Stimulated activated CD8-positive, alpha-beta memory T cell treated with anti-CD3 and anti-CD28 coated beads, Interleukin-7, amount 100 ng/mL, for 24 hours (primary cell): ENCODE measurements around the gene CCR5.

Source experiments
- DNase-seq: peaks from one replicate; pipeline ENCODE4 v3.0.0-alpha.2; 2020; ENCODE audit warnings: low read depth

The CCR5 gene

DNA sequence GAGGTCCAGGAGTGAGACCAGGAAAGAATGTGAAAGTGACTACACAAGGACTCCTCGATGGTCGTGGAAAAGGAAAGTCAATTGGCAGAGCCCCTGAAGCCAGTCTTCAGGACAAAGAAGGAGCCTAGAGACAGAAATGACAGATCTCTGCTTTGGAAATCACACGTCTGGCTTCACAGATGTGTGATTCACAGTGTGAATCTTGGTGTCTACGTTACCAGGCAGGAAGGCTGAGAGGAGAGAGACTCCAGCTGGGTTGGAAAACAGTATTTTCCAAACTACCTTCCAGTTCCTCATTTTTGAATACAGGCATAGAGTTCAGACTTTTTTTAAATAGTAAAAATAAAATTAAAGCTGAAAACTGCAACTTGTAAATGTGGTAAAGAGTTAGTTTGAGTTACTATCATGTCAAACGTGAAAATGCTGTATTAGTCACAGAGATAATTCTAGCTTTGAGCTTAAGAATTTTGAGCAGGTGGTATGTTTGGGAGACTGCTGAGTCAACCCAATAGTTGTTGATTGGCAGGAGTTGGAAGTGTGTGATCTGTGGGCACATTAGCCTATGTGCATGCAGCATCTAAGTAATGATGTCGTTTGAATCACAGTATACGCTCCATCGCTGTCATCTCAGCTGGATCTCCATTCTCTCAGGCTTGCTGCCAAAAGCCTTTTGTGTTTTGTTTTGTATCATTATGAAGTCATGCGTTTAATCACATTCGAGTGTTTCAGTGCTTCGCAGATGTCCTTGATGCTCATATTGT lies 10.8 kb upstream of the CCR5 start:
- no peak for DNase-seq

DNA sequence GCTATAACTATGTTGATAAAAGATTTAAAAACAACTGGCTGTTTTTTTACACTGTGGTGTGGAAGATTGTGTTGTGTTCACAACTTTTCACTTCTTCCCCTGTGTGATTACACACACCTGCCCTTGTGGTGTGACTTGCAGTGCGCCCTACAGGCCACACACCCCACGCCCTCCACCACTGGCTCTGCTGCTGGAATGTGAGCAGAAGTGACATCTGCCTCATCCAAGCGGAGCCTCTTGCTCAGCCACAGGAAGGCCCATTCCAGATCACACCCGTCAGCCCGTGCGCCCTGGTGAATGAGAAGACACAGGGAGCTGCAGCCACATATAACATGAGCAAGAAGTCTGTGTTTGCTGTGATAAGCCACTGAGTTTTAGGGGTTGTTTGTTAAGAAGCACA lies 9.8 kb upstream of the CCR5 start:
- no peak for DNase-seq

GRCh38 chr3:46361408-46362283 lies 9.1 kb upstream of the CCR5 start:
- no peak for DNase-seq

GRCh38 chr3:46365041-46365440 lies 5.7 kb upstream of the CCR5 start:
- DNase-seq: no peak

- DNase-seq: no peak
These were observed 4.8 kb upstream of the CCR5 start for GRCh38 chr3:46365737-46366524.

- no peak for DNase-seq
These were observed 2.9 kb upstream of the CCR5 start for GRCh38 chr3:46367811-46368210.

DNA sequence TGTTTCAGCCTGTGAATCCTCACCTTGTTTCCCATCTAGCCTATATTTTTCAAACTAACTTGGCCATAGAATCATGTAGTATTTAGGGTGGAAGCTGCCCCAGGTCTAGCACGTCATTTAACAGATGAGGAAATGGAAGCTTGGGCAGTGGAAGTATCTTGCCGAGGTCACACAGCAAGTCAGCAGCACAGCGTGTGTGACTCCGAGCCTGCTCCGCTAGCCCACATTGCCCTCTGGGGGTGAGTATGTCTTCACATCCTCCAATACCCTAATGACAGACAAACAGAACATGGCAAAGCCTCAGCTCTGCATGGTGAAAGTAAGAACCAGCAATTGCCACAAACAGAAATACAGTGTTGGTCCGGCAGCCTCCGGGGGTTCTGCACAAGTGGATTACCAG lies 2.2 kb upstream of the CCR5 start:
- no peak for DNase-seq

DNA sequence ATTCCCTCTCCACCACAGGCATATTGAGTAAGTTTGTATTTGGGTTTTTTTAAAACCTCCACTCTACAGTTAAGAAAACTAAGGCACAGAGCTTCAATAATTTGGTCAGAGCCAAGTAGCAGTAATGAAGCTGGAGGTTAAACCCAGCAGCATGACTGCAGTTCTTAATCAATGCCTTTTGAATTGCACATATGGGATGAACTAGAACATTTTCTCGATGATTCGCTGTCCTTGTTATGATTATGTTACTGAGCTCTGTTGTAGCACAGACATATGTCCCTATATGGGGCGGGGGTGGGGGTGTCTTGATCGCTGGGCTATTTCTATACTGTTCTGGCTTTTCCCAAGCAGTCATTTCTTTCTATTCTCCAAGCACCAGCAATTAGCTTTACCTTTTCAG lies 1.6 kb upstream of the CCR5 start:
- DNase-seq: no peak

DNA sequence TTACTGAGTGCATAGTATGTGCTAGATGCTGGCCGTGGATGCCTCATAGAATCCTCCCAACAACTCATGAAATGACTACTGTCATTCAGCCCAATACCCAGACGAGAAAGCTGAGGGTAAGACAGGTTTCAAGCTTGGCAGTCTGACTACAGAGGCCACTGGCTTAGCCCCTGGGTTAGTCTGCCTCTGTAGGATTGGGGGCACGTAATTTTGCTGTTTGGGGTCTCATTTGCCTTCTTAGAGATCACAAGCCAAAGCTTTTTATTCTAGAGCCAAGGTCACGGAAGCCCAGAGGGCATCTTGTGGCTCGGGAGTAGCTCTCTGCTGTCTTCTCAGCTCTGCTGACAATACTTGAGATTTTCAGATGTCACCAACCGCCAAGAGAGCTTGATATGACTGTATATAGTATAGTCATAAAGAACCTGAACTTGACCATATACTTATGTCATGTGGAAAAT lies 1.0 kb upstream of the CCR5 start:
- DNase-seq: no peak

DNA sequence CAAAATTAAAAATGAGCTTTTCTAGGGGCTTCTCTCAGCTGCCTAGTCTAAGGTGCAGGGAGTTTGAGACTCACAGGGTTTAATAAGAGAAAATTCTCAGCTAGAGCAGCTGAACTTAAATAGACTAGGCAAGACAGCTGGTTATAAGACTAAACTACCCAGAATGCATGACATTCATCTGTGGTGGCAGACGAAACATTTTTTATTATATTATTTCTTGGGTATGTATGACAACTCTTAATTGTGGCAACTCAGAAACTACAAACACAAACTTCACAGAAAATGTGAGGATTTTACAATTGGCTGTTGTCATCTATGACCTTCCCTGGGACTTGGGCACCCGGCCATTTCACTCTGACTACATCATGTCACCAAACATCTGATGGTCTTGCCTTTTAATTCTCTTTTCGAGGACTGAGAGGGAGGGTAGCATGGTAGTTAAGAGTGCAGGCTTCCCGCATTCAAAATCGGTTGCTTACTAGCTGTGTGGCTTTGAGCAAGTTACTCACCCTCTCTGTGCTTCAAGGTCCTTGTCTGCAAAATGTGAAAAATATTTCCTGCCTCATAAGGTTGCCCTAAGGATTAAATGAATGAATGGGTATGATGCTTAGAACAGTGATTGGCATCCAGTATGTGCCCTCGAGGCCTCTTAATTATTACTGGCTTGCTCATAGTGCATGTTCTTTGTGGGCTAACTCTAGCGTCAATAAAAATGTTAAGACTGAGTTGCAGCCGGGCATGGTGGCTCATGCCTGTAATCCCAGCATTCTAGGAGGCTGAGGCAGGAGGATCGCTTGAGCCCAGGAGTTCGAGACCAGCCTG lies 984 bp downstream of the CCR5 start:
- no peak for DNase-seq

DNA sequence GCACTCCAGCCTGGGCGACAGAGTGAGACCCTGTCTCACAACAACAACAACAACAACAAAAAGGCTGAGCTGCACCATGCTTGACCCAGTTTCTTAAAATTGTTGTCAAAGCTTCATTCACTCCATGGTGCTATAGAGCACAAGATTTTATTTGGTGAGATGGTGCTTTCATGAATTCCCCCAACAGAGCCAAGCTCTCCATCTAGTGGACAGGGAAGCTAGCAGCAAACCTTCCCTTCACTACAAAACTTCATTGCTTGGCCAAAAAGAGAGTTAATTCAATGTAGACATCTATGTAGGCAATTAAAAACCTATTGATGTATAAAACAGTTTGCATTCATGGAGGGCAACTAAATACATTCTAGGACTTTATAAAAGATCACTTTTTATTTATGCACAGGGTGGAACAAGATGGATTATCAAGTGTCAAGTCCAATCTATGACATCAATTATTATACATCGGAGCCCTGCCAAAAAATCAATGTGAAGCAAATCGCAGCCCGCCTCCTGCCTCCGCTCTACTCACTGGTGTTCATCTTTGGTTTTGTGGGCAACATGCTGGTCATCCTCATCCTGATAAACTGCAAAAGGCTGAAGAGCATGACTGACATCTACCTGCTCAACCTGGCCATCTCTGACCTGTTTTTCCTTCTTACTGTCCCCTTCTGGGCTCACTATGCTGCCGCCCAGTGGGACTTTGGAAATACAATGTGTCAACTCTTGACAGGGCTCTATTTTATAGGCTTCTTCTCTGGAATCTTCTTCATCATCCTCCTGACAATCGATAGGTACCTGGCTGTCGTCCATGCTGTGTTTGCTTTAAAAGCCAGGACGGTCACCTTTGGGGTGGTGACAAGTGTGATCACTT lies 2.0 kb downstream of the CCR5 start:
- no peak for DNase-seq

DNA sequence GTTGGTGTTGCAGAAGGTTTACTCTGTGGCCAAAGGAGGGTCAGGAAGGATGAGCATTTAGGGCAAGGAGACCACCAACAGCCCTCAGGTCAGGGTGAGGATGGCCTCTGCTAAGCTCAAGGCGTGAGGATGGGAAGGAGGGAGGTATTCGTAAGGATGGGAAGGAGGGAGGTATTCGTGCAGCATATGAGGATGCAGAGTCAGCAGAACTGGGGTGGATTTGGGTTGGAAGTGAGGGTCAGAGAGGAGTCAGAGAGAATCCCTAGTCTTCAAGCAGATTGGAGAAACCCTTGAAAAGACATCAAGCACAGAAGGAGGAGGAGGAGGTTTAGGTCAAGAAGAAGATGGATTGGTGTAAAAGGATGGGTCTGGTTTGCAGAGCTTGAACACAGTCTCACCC lies 4.0 kb downstream of the CCR5 start:
- no peak for DNase-seq

DNA sequence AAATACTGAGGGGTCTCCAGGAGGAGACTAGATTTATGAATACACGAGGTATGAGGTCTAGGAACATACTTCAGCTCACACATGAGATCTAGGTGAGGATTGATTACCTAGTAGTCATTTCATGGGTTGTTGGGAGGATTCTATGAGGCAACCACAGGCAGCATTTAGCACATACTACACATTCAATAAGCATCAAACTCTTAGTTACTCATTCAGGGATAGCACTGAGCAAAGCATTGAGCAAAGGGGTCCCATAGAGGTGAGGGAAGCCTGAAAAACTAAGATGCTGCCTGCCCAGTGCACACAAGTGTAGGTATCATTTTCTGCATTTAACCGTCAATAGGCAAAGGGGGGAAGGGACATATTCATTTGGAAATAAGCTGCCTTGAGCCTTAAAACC lies 4.5 kb downstream of the CCR5 start:
- DNase-seq: no peak

GRCh38 chr3:46375814-46376213 lies 5.1 kb downstream of the CCR5 start:
- no peak for DNase-seq

DNA sequence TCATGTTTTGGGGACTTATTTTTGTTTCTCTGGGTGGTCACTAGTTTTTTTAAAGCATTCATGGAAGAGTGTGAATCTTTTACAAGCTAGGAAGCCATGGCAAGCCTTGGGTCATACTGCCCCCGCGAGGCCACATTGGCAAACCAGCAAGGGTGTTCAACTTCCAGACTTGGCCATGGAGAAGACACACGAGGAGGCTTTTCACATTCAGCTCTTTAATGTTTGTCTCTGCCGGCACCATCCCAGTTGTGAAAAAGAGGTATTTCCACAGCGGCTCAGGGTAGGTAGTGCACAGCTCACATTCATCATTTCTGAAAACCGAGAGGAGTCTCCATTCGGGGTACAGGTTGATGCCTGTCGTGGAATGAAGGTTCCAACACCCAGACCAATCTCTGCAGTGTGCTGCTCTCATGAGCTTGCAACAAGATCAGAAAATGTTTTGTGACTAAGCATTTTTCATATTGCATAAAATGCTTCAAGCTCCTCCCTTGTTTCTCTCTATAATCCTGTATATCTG lies 7.7 kb downstream of the CCR5 start:
- peak; percentile 35 for DNase-seq

GRCh38 chr3:46380471-46381221 lies 9.9 kb downstream of the CCR5 start:
- DNase-seq: no peak

DNA sequence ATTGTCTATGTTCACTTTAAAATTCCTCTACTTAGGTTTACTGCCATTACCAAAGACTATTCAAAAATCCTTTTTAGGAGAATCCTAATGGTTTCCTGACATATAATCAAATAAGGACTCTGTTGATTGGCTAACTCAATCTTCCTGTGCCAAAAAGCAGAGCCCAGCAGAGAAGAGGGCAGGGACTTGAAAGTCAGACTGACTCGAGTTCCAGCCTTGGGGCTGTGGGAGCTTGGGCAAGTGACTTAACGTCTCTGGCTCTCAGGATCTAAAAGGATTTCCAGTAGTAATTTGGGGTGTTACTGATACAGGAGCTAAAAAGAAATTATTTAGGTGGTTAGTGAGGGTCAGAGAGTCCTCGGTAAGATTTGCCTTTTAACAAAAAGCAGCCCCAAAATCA lies 10.9 kb downstream of the CCR5 start:
- DNase-seq: no peak

GRCh38 chr3:46383211-46383950 lies 12.6 kb downstream of the CCR5 start:
- no peak for DNase-seq

DNA sequence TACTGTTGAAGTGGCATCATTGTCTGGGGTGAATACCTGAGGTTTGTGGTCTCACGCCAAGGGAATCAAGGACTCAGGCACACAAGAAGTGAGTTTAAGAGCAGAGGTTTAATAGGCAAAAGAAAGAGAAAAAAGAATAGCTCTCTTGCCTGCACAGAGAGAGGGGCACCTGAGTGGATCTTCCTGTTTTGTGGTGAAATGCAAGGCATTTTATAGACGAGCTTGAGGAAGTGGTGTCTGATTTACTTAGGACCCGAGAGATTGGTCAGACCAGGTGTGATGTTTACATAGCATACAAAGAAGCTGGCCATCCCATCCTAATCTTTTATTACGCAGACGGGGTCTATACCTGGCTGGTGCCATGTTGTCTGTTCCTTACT lies 13.2 kb downstream of the CCR5 start:
- no peak for DNase-seq
